Fibroblast of lung (primary cell): Measurements from ENCODE around the gene SOX21. TPM values are rescaled to one million over a fixed set of nuclear protein-coding genes. Genes with fewer than 3 reads are reported as not detected.
A peak's percentile ranks its signal among the peaks of the same experiment; 100 is the strongest.

Source experiments
- DNase-seq, 2 donors: peaks; one replicate each; pipeline versions ENCODE4 v3.0.0 to v3.0.0-alpha.2; 2010; ENCODE audit warnings: low read depth in 2 of 2
- H2AFZ ChIP-seq: 2 replicates; pipeline ENCODE4 v1.5.1; 2012; ENCODE audit warnings: low read length, control low read depth, inconsistent platforms
- H3K27ac ChIP-seq: 2 replicates; pipeline ENCODE4 v1.5.1; 2011; ENCODE audit warnings: low read length, control low read depth; ENCODE audit not compliant: insufficient read depth
- H3K27me3 ChIP-seq: 2 replicates; pipeline ENCODE4 v1.5.1; 2011; ENCODE audit warnings: mild to moderate bottlenecking, low read length; ENCODE audit not compliant: control insufficient read depth, insufficient read depth
- H3K36me3 ChIP-seq: 2 replicates; pipeline ENCODE4 v1.5.1; 2011; ENCODE audit warnings: low read length; ENCODE audit not compliant: control insufficient read depth, insufficient read depth
- H3K4me1 ChIP-seq: 2 replicates; pipeline ENCODE4 v1.5.1; 2011; ENCODE audit warnings: low read length; ENCODE audit not compliant: control insufficient read depth, insufficient read depth; ENCODE audit errors: extremely low read depth
- H3K4me2 ChIP-seq: 2 replicates; pipeline ENCODE4 v1.5.1; 2011; ENCODE audit warnings: low read length, control low read depth; ENCODE audit not compliant: insufficient read depth; ENCODE audit errors: extremely low read depth
- H3K4me3 ChIP-seq, 4 experiments: fragments of 200-600 bp in 1 of 4; sonication (generic) in 1 of 4; replicated peaks in 1 of 4; 2 replicates each; pipeline ENCODE4 v1.5.1; 2011 to 2016; ENCODE audit warnings: low read length in 4 of 4, low read depth in 3 of 4, mild to moderate bottlenecking in 3 of 4, control low read depth in 2 of 4, inconsistent platforms in 1 of 4, mixed read lengths in 1 of 4; ENCODE audit not compliant: insufficient read depth in 1 of 4; ENCODE audit errors: control extremely low read depth in 1 of 4
- H3K79me2 ChIP-seq: 2 replicates; pipeline ENCODE4 v1.5.1; 2012; ENCODE audit warnings: mild to moderate bottlenecking, low read length, inconsistent platforms; ENCODE audit not compliant: control insufficient read depth, insufficient read depth
- H3K9ac ChIP-seq: 2 replicates; pipeline ENCODE4 v1.5.1; 2011; ENCODE audit warnings: mild to moderate bottlenecking, low read length, control low read depth; ENCODE audit not compliant: insufficient read depth
- H3K9me3 ChIP-seq: 2 replicates; pipeline ENCODE4 v1.5.1; 2012; ENCODE audit warnings: low read depth, low read length; ENCODE audit not compliant: control insufficient read depth, insufficient read depth
- H4K20me1 ChIP-seq: 2 replicates; pipeline ENCODE4 v1.5.1; 2011; ENCODE audit warnings: low read length; ENCODE audit not compliant: control insufficient read depth, insufficient read depth; ENCODE audit errors: extremely low read depth
- EZH2 ChIP-seq: IDR thresholded peaks from 2 replicates; pipeline ENCODE4 v1.5.1; 2012; ENCODE audit warnings: low read length, control low read depth, mild to moderate bottlenecking; ENCODE audit errors: missing control alignments
- polyA plus RNA-seq, 2 donors: library from polyadenylated mRNA; depleted of rRNA in 1 of 2; stranded (reverse) in 1 of 2; unstranded in 1 of 2; fragments of >200 nt; gene quantifications; 2 replicates each; pipeline ENCODE4 v1.2.1, GENCODE V29; 2011 to 2012; ENCODE audit warnings: missing spikeins in 1 of 2
- total RNA-seq: library from RNA; depleted of rRNA; stranded (reverse); fragments of >200 nt; gene quantifications from 2 replicates; pipeline ENCODE4 v1.2.1, GENCODE V29; 2014
- TF ChIP-seq, protein P1 (sequence below), 2 donors: IDR thresholded peaks in 1 of 2; conservative IDR thresholded peaks in 1 of 2; 1 replicate in 1 of 2; 2 replicates in 1 of 2; pipeline ENCODE4 v1.5.1; 2011 to 2012; ENCODE audit warnings: low read length in 2 of 2, control low read depth in 1 of 2, inconsistent platforms in 1 of 2, low read depth in 1 of 2, mild to moderate bottlenecking in 1 of 2

Gene SOX21
- total and polyA plus RNA-seq, 2 donors (not counting 1 experiment from before 2014, with no cell fraction given): not detected

DNA sequence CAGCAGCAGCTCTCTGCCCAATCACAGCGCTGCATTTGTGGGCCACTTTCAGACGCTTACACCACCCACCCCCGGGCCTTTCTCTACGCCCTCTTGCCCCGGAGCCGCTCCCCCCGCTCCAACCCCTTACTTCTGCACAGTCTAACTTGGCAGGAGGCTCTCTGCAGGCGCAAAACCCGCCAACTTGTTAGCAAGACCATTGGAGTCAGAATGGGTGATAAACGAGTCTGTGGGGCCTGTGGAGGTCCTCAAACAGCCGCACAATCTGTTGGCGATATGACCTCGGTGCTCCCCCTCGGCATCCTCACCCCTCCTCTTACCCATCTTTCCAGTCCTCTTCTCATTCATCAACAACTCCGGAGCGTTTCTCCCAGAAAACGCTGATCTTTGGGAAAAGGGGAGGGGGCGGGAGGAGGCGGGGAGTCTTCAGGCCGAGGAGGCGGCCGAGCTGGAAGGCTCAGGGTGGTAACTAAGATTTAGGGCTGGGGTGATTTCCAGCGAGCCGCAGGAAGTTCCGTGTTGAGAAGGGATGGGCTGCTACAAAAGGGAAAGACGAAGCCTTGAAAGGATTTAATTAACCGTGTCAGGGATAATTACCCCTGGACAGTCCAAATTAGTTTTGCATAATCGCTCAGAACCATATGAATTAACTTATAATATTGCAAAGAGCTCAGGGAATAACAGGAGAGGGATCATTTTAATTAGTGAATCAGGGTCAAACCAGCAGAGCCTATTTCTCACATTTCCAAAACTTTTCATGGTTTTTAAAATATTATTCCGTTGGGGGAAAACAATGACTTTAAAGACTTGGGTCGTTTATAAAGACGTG is 4.1 kb downstream of the SOX21 start:
- TF ChIP-seq, protein P1, sequence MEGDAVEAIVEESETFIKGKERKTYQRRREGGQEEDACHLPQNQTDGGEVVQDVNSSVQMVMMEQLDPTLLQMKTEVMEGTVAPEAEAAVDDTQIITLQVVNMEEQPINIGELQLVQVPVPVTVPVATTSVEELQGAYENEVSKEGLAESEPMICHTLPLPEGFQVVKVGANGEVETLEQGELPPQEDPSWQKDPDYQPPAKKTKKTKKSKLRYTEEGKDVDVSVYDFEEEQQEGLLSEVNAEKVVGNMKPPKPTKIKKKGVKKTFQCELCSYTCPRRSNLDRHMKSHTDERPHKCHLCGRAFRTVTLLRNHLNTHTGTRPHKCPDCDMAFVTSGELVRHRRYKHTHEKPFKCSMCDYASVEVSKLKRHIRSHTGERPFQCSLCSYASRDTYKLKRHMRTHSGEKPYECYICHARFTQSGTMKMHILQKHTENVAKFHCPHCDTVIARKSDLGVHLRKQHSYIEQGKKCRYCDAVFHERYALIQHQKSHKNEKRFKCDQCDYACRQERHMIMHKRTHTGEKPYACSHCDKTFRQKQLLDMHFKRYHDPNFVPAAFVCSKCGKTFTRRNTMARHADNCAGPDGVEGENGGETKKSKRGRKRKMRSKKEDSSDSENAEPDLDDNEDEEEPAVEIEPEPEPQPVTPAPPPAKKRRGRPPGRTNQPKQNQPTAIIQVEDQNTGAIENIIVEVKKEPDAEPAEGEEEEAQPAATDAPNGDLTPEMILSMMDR (conservative IDR thresholded peaks at IDR 0.05 in 1 of 2, IDR thresholded peaks at IDR 0.05 in 1 of 2; ENCODE audit: low read depth in 1 of 2, low read length in 2 of 2): no peak
- TF ChIP-seq EZH2: no peak
- H3K27me3 ChIP-seq: peaks cover 81% of the 10 kb centered on the region
- no peak overlapping the region for H3K9ac ChIP-seq
- no peaks in the 10 kb centered on the region for H3K9me3 ChIP-seq
- H4K20me1 ChIP-seq: no peaks in the 10 kb centered on the region
- H3K27ac ChIP-seq: no peak overlapping the region
- H3K4me1 ChIP-seq: no peaks in the 10 kb centered on the region
- H2AFZ ChIP-seq: no peak overlapping the region
- no peak overlapping the region for H3K4me3 ChIP-seq
- DNase-seq: no peak
- no peaks in the 10 kb centered on the region for H3K79me2 ChIP-seq
- no peaks in the 10 kb centered on the region for H3K36me3 ChIP-seq
- no peak overlapping the region for H3K4me2 ChIP-seq

DNA sequence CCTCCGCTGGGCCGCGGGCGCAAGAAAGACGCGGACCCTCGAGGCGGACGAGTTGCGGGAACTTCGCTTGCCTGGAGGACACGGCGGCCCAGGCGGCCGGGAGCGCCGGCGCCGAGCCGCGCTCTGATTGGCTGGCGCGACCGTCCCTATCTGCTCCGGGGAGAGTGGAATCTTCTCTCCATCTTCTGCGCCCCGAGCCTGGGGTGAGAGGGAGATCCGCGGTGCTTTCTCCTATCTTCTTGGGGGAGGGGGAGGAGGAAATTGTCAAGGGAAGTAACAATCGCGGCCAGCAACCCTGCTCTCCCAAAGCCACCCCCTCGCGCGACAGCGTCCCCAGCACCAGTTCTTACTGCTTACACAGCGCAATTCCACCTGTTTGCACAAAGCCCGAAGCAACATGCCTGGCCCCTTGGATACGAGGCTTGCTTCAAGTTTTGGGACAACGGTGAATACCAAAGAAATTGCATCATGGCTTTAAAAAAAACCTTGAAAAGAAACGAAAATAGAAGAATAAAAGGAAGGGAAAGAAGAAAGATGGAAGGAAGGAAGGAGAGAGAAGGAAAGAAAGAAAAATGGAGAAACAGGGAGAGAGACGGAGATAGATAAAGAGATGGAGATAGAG is 4.8 kb downstream of the SOX21 start:
- Histone ChIP-seq H3K27me3 (peaks cover 88% of the 10 kb centered on the region), H3K9me3 (no peaks in the 10 kb centered on the region), H3K4me3 (no peak overlapping the region), H3K36me3 (no peaks in the 10 kb centered on the region), H3K4me1 (no peaks in the 10 kb centered on the region), H3K27ac (no peak overlapping the region), H3K79me2 (no peaks in the 10 kb centered on the region), H4K20me1 (no peaks in the 10 kb centered on the region), H3K9ac (no peak overlapping the region), H3K4me2 (no peak overlapping the region), H2AFZ (no peak overlapping the region)
- DNase-seq: no peak
- TF ChIP-seq EZH2: peak; percentile 78
- TF ChIP-seq, protein P1 (conservative IDR thresholded peaks at IDR 0.05 in 1 of 2, IDR thresholded peaks at IDR 0.05 in 1 of 2; ENCODE audit: low read depth in 1 of 2, low read length in 2 of 2): no peak

DNA sequence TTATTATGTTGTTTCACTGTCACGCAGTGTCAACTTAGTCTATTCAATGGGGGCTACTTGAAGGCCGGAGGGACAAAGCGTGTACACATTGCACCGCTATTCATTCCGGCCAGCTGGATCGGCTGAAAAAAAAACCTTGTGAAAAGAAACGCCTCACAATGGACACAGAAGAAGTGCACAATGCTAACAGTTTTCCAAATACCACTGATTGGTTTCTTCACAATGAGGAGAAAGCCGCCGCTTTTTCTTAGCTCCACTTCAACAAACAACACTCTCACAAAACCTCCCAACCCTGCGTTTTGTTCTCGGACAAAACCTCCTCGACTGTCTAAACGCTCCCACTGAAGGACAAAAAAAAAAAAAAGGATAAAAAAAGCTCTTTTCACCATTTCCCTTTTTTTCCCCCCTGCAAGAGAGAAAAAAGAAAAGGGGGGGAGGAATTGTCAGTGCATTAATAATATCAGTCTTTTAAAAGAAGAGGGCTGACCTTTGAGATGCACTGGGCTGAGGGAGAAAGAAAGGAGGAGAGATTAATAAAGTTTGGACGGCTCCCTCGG is 5.4 kb downstream of the SOX21 start:
- no peaks in the 10 kb centered on the region for H3K36me3 ChIP-seq
- no peak overlapping the region for H3K9ac ChIP-seq
- no peaks in the 10 kb centered on the region for H3K4me1 ChIP-seq
- DNase-seq: no peak
- no peak overlapping the region for H3K4me3 ChIP-seq
- no peaks in the 10 kb centered on the region for H4K20me1 ChIP-seq
- no peak overlapping the region for H2AFZ ChIP-seq
- no peak overlapping the region for H3K4me2 ChIP-seq
- peaks cover 90% of the 10 kb centered on the region for H3K27me3 ChIP-seq
- no peak overlapping the region for H3K27ac ChIP-seq
- no peaks in the 10 kb centered on the region for H3K9me3 ChIP-seq
- TF ChIP-seq, protein P1 (conservative IDR thresholded peaks at IDR 0.05 in 1 of 2, IDR thresholded peaks at IDR 0.05 in 1 of 2; ENCODE audit: low read depth in 1 of 2, low read length in 2 of 2): no peak
- no peak for TF ChIP-seq EZH2
- no peaks in the 10 kb centered on the region for H3K79me2 ChIP-seq
